ENCODE data around the gene ACACA.

- no peak for TF ChIP-seq CTCF (IDR thresholded peaks at IDR 0.05)
- TF ChIP-seq POLR2A (IDR thresholded peaks at IDR 0.05), result no peak
Observed at GRCh38 chr17:37068266-37068665, 338.4 kb downstream of the ACACA start.

Measured in uterus (tissue), 2 donors.